BLaER1 treated with 17β-estradiol and CSF1 and Interleukin-3, amounts not matched to agents 10 nM and 100 nM (cell line): ENCODE data around the gene ARHGEF17.

Experiments
- H3K27ac ChIP-seq, 11 experiments: shearing (Covaris generic); formaldehyde crosslinking; 2 replicates each; pipeline ENCODE4 v1.8.1; 2022
- H3K27me3 ChIP-seq, 11 experiments: shearing (Covaris generic); formaldehyde crosslinking; 2 replicates each; pipeline ENCODE4 v1.8.1; 2022
- H3K36me3 ChIP-seq, 11 experiments: shearing (Covaris generic); formaldehyde crosslinking; 2 replicates each; pipeline ENCODE4 v1.8.1; 2022
- H3K4me1 ChIP-seq, 10 experiments: shearing (Covaris generic); formaldehyde crosslinking; 2 replicates each; pipeline ENCODE4 v1.8.1; 2022
- H3K4me2 ChIP-seq, 11 experiments: shearing (Covaris generic); formaldehyde crosslinking; 2 replicates each; pipeline ENCODE4 v1.8.1; 2022
- H3K4me3 ChIP-seq, 10 experiments: shearing (Covaris generic); formaldehyde crosslinking; 2 replicates each; pipeline ENCODE4 v1.8.1; 2022
- H3K9ac ChIP-seq, 11 experiments: shearing (Covaris generic); formaldehyde crosslinking; 2 replicates each; pipeline ENCODE4 v1.8.1; 2022
- H3K9me3 ChIP-seq, 11 experiments: shearing (Covaris generic); formaldehyde crosslinking; replicated peaks in 1 of 11; 2 replicates each; pipeline ENCODE4 v1.8.1; 2022
- H4K20me1 ChIP-seq, 11 experiments: shearing (Covaris generic); formaldehyde crosslinking; 2 replicates each; pipeline ENCODE4 v1.8.1; 2022
- Cebpa-rat ChIP-seq, 11 experiments: shearing (Covaris generic); IDR thresholded peaks; 2 replicates each; pipeline ENCODE4 v1.8.1; 2022

The ARHGEF17 gene

GRCh38 chr11:73358071-73358470 is 50.0 kb downstream of the ARHGEF17 start:
- H3K9me3 ChIP-seq: no peaks in the 10 kb centered on the region
- peaks cover 41 to 70% (median 64%) of the 10 kb centered on the region in 10 experiments for H3K4me1 ChIP-seq
- peak overlapping the region; percentile 18 to 95 (median 87); a peak in 20 of 22 replicates for H3K4me2 ChIP-seq
- peak overlapping the region in 2 of 11 experiments; percentile 9 to 86; a peak in 1 of 22 replicates for H3K27ac ChIP-seq
- no peak overlapping the region for H3K4me3 ChIP-seq
- H4K20me1 ChIP-seq: no peaks in the 10 kb centered on the region
- no peak for TF ChIP-seq Cebpa-rat (IDR thresholded peaks at IDR 0.05)
- no peak overlapping the region for H3K9ac ChIP-seq
- no peaks in the 10 kb centered on the region for H3K27me3 ChIP-seq
- H3K36me3 ChIP-seq: peaks cover 0 to 13% (median 0%) of the 10 kb centered on the region in 11 experiments; a peak in 3 of 22 replicates

DNA sequence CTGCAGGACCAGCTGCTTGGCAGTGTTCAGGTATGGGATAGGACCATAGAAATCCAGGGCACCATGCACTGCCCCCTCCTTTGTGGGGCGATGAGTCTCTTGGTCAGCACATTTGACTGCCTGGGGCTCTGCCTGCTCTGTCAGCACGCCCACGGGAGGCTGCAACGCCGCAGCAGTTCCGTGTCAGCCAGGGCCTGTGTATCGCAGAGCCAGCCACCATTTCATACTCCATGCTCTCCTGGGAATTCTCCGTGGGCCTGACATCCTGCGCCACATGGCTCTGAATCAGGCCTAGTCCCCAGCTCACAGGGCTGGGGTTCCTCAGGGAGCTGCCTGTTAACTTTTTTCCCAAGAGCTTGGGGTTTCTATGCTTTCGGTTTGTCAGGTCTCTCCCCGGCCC is 51.3 kb downstream of the ARHGEF17 start:
- Histone ChIP-seq H3K9ac (peak overlapping the region; percentile 63 to 77 (median 73)), H3K4me1 (peaks cover 41 to 68% (median 62%) of the 10 kb centered on the region in 10 experiments), H3K4me3 (peak overlapping the region in 7 of 10 experiments; percentile 1 to 46 (median 28); a peak in 9 of 20 replicates), H3K4me2 (peak overlapping the region; percentile 79 to 95 (median 87)), H3K27ac (peak overlapping the region; percentile 62 to 86 (median 76)), H4K20me1 (no peaks in the 10 kb centered on the region), H3K27me3 (no peaks in the 10 kb centered on the region), H3K9me3 (no peaks in the 10 kb centered on the region), H3K36me3 (peaks cover 0 to 18% (median 0%) of the 10 kb centered on the region in 11 experiments; a peak in 3 of 22 replicates)
- no peak for TF ChIP-seq Cebpa-rat (IDR thresholded peaks at IDR 0.05)

- H3K4me1 ChIP-seq: peaks cover 41 to 69% (median 62%) of the 10 kb centered on the region in 10 experiments
- H3K4me3 ChIP-seq: peak overlapping the region in 5 of 10 experiments; percentile 3 to 45 (median 28); a peak in 4 of 20 replicates
- peak overlapping the region; percentile 62 to 86 (median 76) for H3K27ac ChIP-seq
- peak overlapping the region; percentile 63 to 77 (median 73) for H3K9ac ChIP-seq
- no peak for TF ChIP-seq Cebpa-rat (IDR thresholded peaks at IDR 0.05)
- H3K27me3 ChIP-seq: no peaks in the 10 kb centered on the region
- no peaks in the 10 kb centered on the region for H4K20me1 ChIP-seq
- peak overlapping the region; percentile 79 to 95 (median 87) for H3K4me2 ChIP-seq
- peaks cover 0 to 18% (median 0%) of the 10 kb centered on the region in 11 experiments; a peak in 3 of 22 replicates for H3K36me3 ChIP-seq
- H3K9me3 ChIP-seq: no peaks in the 10 kb centered on the region
Measured at GRCh38 chr11:73359930-73360742, 52.1 kb downstream of the ARHGEF17 start.

GRCh38 chr11:73360743-73361369 is 52.8 kb downstream of the ARHGEF17 start:
- H3K9ac ChIP-seq: peak overlapping the region in 7 of 11 experiments; percentile 27 to 77 (median 69); a peak in 9 of 22 replicates
- no peaks in the 10 kb centered on the region for H3K9me3 ChIP-seq
- H3K4me1 ChIP-seq: peaks cover 43 to 76% (median 69%) of the 10 kb centered on the region in 10 experiments
- H3K36me3 ChIP-seq: peaks cover 0 to 18% (median 0%) of the 10 kb centered on the region in 11 experiments; a peak in 3 of 22 replicates
- H3K27me3 ChIP-seq: no peaks in the 10 kb centered on the region
- H4K20me1 ChIP-seq: no peaks in the 10 kb centered on the region
- peak overlapping the region in 9 of 11 experiments; percentile 62 to 86 (median 76); a peak in 11 of 22 replicates for H3K27ac ChIP-seq
- peak overlapping the region; percentile 79 to 95 (median 87) for H3K4me2 ChIP-seq
- H3K4me3 ChIP-seq: no peak overlapping the region
- no peak for TF ChIP-seq Cebpa-rat (IDR thresholded peaks at IDR 0.05)

DNA sequence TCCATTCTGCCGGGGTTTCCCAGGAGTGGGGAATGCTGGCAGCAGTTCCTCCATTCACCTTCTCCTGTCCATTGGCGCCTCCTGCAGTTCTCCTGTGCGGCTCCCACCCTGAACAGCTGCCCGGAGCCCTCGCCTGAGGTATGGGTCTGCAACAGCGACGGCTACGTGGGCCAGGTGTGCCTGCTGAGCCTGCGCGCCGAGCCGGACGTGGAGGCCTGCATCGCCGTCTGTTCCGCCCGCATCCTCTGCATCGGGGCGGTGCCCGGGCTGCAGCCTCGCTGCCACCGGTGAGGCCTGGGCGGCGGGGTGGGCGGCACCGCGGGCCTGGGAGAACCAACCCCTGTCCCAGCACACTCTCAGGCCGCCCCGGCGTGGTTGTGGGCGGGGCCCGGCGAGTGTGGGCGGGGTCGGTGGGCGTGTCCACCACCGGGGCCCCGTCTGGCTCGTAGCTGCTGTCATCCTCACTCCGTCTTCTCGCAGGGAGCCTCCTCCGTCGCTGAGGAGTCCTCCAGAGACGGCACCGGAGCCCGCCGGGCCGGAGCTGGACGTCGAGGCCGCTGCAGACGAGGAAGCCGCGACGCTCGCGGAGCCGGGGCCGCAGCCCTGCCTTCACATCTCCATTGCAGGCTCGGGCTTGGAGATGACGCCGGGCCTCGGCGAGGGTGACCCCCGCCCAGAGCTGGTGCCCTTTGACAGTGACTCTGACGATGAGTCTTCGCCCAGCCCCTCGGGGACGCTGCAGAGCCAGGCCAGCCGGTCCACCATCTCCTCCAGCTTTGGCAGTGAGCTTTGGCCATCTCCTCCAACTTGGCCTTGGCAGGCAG is 54.1 kb downstream of the ARHGEF17 start:
- Histone ChIP-seq H3K4me1 (peaks cover 53 to 85% (median 76%) of the 10 kb centered on the region in 10 experiments), H3K4me3 (no peak overlapping the region), H4K20me1 (no peaks in the 10 kb centered on the region), H3K27ac (no peak overlapping the region), H3K4me2 (no peak overlapping the region), H3K9me3 (no peaks in the 10 kb centered on the region), H3K36me3 (peaks cover 0 to 18% (median 0%) of the 10 kb centered on the region in 11 experiments; a peak in 3 of 22 replicates), H3K27me3 (no peaks in the 10 kb centered on the region), H3K9ac (no peak overlapping the region)
- no peak for TF ChIP-seq Cebpa-rat (IDR thresholded peaks at IDR 0.05)

DNA sequence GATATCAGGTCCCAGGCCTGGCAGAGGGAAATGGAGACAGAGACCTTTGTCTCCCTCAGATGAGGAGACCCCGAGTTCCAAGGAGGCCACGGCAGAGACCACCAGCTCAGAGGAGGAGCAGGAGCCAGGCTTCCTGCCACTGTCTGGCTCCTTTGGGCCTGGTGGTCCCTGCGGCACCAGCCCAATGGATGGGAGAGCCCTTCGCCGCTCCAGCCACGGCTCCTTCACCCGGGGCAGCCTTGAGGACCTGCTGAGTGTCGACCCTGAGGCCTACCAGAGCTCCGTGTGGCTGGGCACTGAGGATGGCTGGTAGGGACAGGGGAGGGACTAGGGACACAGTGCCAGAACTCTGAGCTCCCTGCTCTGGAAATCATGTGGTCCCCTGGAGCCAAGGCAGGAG is 55.1 kb downstream of the ARHGEF17 start:
- Histone ChIP-seq H3K4me1 (peaks cover 53 to 85% (median 76%) of the 10 kb centered on the region in 10 experiments), H3K9me3 (no peaks in the 10 kb centered on the region), H3K27me3 (no peaks in the 10 kb centered on the region), H3K27ac (peak overlapping the region in 4 of 11 experiments; percentile 4 to 50 (median 46); a peak in 5 of 22 replicates), H4K20me1 (no peaks in the 10 kb centered on the region), H3K4me2 (peak overlapping the region in 2 of 11 experiments; percentile 26 to 48; a peak in 2 of 22 replicates), H3K36me3 (peaks cover 0 to 18% (median 0%) of the 10 kb centered on the region in 11 experiments; a peak in 3 of 22 replicates), H3K4me3 (no peak overlapping the region), H3K9ac (peak overlapping the region in 2 of 11 experiments; percentile 1 to 24; a peak in 1 of 22 replicates)
- no peak for TF ChIP-seq Cebpa-rat (IDR thresholded peaks at IDR 0.05)

GRCh38 chr11:73365352-73366264 is 57.5 kb downstream of the ARHGEF17 start:
- Histone ChIP-seq H3K27ac (peak overlapping the region in 8 of 11 experiments; percentile 25 to 72 (median 61); a peak in 15 of 22 replicates), H3K36me3 (peaks cover 0 to 18% (median 0%) of the 10 kb centered on the region in 11 experiments; a peak in 3 of 22 replicates), H3K27me3 (no peaks in the 10 kb centered on the region), H3K9ac (peak overlapping the region in 2 of 11 experiments; percentile 1 to 25; a peak in 2 of 22 replicates), H3K4me3 (no peak overlapping the region), H4K20me1 (no peaks in the 10 kb centered on the region), H3K4me2 (peak overlapping the region; percentile 73 to 93 (median 87); a peak in 21 of 22 replicates), H3K4me1 (peaks cover 33 to 64% (median 55%) of the 10 kb centered on the region in 10 experiments), H3K9me3 (no peaks in the 10 kb centered on the region)
- no peak for TF ChIP-seq Cebpa-rat (IDR thresholded peaks at IDR 0.05)
